Tracheal epithelial cell (primary cell): Measurements from ENCODE around the gene KCNK2. TPM values are rescaled to one million over a fixed set of nuclear protein-coding genes. Genes with fewer than 3 reads are reported as not detected.

Experiments
- total RNA-seq: library from RNA; depleted of rRNA; stranded (reverse); fragments of >200 nt; gene quantifications from 2 replicates; pipeline ENCODE4 v1.2.1, GENCODE V29; 2014

Gene KCNK2
- total RNA-seq, result not detected in 2 replicates

GRCh38 chr1:215082532-215083382 is at the start of gene KCNK2:
TSS of gene KCNK2 (plus strand) at chr1:215082737. CDS start at chr1:215083386, 649 bp downstream.

